DMS 273 treated with DMSO at 0.1 percent for 48 hours (cell line): ENCODE data around the gene PTMA.

Source experiments
- DNase-seq: peaks from one replicate; lab custom pipeline; 2025; lab: John Stamatoyannopoulos, UW

PTMA gene

GRCh38 chr2:231676243-231676642 lies 32.1 kb upstream of the PTMA start:
- DNase-seq: no peak

- DNase-seq: peak; percentile 65
Measured at GRCh38 chr2:231677632-231678104, 30.7 kb upstream of the PTMA start.

- no peak for DNase-seq
Measured at GRCh38 chr2:231679908-231680284, 28.4 kb upstream of the PTMA start.

GRCh38 chr2:231680285-231680991 lies 27.9 kb upstream of the PTMA start:
- peak; percentile 41 for DNase-seq

GRCh38 chr2:231680992-231681852 lies 27.1 kb upstream of the PTMA start:
- peak; percentile 81 for DNase-seq

GRCh38 chr2:231682603-231683291 lies 25.6 kb upstream of the PTMA start:
- peak; percentile 79 for DNase-seq

- peak; percentile 79 for DNase-seq
Measured at GRCh38 chr2:231683292-231684235, 24.8 kb upstream of the PTMA start.

- peak; percentile 57 for DNase-seq
Measured at GRCh38 chr2:231684314-231685223, 23.8 kb upstream of the PTMA start.

GRCh38 chr2:231685349-231686191 lies 22.8 kb upstream of the PTMA start:
- DNase-seq: no peak

GRCh38 chr2:231686192-231687100 lies 21.9 kb upstream of the PTMA start:
- DNase-seq: no peak

- peak; percentile 37 for DNase-seq
Measured at GRCh38 chr2:231687133-231687852, 21.0 kb upstream of the PTMA start.

- no peak for DNase-seq
Measured at GRCh38 chr2:231687961-231688360, 20.4 kb upstream of the PTMA start.

- DNase-seq: no peak
Measured at GRCh38 chr2:231688719-231689118, 19.6 kb upstream of the PTMA start.

GRCh38 chr2:231689124-231689893 lies 19.0 kb upstream of the PTMA start:
- DNase-seq: no peak

- no peak for DNase-seq
Measured at GRCh38 chr2:231691251-231691772, 17.0 kb upstream of the PTMA start.

- no peak for DNase-seq
Measured at GRCh38 chr2:231692847-231693246, 15.5 kb upstream of the PTMA start.

- DNase-seq: no peak
Measured at GRCh38 chr2:231693956-231694355, 14.4 kb upstream of the PTMA start.
